ENCODE data around the gene JUP.
A peak's percentile ranks its signal among the peaks of the same experiment; 100 is the strongest.

JUP gene

GRCh38 chr17:41810659-41811548 lies 24.4 kb upstream of the JUP start:
- peak in 7 of 56 donors; percentile 25 to 63 (median 43) for DNase-seq

GRCh38 chr17:41806685-41807445 lies 20.4 kb upstream of the JUP start:
- no peak for DNase-seq

GRCh38 chr17:41803049-41804020 lies 16.8 kb upstream of the JUP start:
- no peak for DNase-seq

GRCh38 chr17:41801374-41802271 lies 15.1 kb upstream of the JUP start:
- DNase-seq, result peak in 49 of 56 donors; percentile 8 to 90 (median 59)

GRCh38 chr17:41800601-41801373 lies 14.3 kb upstream of the JUP start:
- no peak for DNase-seq

GRCh38 chr17:41799366-41799765 lies 12.9 kb upstream of the JUP start:
- no peak for DNase-seq

- DNase-seq, result no peak
These were observed 10.9 kb upstream of the JUP start for GRCh38 chr17:41797377-41797776.

- DNase-seq, result no peak
These were observed 9.8 kb upstream of the JUP start for GRCh38 chr17:41796121-41796895.

- no peak for DNase-seq
These were observed 8.0 kb upstream of the JUP start for GRCh38 chr17:41794540-41794975.

- no peak for DNase-seq
These were observed 7.5 kb upstream of the JUP start for GRCh38 chr17:41793784-41794539.

GRCh38 chr17:41792845-41793783 lies 6.6 kb upstream of the JUP start:
- DNase-seq, result no peak

GRCh38 chr17:41787021-41787418 lies 509 bp upstream of the JUP start:
- no peak for DNase-seq

- DNase-seq, result peak in 2 of 56 donors; percentile 14 to 29
These were observed 668 bp downstream of the JUP start for GRCh38 chr17:41785859-41786226.

GRCh38 chr17:41785091-41785858 lies 1.2 kb downstream of the JUP start:
- DNase-seq, result peak in 1 of 56 donors; percentile 15

- DNase-seq, result peak in 1 of 56 donors; percentile 7
These were observed 2.2 kb downstream of the JUP start for GRCh38 chr17:41784207-41784744.
